Purkinje cell (primary cell): Measurements from ENCODE around the gene JAK3. TPM values are rescaled to one million over a fixed set of nuclear protein-coding genes. Genes with fewer than 3 reads are reported as not detected.

ENCODE experiments used
- polyA plus RNA-seq: library from polyadenylated mRNA; unstranded; fragments of >200 nt; fragmentation: Nextera tagmentation; gene quantifications from 2 replicates; pipeline ENCODE4 v1.2.1, GENCODE V29; 2014

Gene JAK3
- 0.19 TPM in 1 of 2 replicates, not detected in the other for polyA plus RNA-seq

DNA sequence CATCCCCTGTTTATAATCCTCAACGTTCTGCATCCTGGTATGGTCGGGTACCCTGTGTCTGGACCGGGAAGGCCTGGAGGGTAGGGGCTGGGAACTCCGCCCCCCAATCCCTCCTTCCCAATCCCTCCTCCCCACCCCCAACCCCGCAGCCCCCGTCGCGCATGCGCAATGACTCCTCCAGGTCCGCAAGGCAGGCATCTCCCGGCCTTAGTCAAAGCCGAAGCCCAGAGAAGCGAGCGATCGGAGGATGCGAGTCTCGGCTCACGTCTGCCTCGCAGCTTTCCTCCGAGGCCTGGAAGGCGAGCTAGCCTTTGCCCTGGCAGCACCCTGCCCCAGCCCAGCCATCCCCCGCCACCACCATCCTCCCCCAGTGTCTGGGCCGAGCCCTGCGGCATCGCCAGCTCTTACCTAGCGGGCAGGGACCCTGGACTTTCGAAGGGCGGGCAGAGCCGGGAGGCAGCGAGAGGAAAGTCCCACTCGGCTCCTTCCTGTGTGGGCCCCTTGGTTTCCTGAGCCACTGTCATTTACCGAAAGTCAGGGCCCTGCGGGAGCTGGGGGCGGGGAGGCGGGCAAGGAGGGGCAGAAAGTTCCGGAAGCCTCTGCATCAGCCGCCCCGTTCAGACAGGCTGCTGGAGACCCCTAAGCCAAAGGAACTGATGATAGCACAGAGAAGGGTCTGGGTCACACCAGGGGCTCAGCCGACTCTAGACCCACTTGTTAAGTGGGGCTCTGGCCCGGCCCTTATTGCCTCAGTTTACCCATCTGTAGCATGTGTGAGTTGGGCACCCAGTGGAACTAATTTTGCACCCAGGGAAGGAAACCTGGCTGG lies at the start of gene JAK3:
TSS of gene JAK3 (minus strand) at position 445 of the 829 bp plus-strand sequence. CDS start 3,565 bp downstream, outside the sequence.

DNA sequence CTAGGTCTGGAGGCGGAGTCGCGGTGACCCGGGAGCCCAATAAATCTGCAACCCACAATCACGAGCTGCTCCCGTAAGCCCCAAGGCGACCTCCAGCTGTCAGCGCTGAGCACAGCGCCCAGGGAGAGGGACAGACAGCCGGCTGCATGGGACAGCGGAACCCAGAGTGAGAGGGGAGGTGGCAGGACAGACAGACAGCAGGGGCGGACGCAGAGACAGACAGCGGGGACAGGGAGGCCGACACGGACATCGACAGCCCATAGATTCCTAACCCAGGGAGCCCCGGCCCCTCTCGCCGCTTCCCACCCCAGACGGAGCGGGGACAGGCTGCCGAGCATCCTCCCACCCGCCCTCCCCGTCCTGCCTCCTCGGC lies 24.1 kb upstream of the JAK3 start, which contains the start of gene SLC5A5:
TSS of gene SLC5A5 (plus strand) at position 68 of the 373 bp plus-strand sequence. CDS start 375 bp downstream, outside the sequence.

DNA sequence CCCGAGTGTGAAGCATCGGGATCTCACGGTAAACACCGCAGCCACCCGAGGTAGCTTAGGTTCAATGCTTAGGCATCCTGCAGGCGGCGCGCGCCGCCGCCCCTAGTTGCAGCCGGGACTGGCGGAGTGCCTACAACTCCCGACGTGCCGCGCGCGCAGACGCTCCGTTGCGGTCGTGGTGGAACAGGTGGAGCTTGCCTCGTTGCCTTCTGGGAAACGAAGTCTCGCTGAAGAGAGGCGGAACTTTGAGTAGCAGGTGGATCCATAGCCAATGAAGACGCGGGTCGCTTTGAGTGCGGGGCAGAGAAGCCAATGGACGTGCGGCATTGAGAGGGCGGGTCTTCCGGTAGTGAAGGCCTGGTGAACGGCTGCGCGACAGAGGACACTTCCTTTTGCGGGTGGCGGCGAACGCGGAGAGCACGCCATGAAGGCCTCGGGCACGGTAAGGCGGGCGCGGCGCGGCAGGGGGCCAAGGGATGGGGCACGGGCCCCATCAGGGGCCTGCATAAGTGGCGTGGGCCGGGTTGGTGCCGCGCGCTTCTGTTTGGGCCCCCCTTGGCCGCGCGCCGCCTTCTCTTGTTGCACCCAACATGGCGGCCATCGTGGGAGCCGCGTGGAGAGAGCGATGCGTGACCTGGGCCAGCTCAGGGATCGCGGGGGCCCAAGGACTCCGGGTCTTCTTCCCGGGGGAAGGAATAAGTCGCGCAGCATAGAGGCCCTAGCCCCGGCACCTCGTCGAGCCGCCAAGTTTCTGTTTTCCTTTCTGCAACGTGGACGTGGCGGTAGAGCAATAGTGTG lies 11.9 kb upstream of the JAK3 start, which contains the start of gene RPL18A:
TSS of gene RPL18A (plus strand) at position 378 of the 798 bp plus-strand sequence. CDS start at position 425, 47 bp downstream.

DNA sequence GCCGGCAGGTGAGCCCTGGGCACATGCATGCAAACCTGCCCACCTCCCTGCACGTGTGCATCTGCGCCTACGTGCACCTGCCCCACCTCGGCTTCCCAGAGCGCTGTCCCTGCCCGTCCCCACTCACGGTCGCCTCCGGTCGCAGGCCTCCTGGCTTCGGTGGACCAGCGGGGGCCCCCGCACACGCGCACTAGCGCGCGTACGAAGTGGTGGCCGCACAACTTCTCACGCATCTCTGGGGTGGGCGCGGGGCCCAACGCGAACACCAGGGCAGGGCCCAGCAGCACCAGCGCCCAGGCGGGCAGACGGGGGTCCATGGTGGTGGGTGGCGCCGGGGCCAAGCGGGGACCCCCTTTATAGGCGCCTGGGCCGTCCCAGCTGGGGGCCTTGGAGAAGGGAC lies 26.6 kb downstream of the JAK3 start, which contains the start of gene INSL3:
TSS of gene INSL3 (minus strand) at position 330 of the 400 bp plus-strand sequence. CDS start at position 317, 13 bp downstream.

DNA sequence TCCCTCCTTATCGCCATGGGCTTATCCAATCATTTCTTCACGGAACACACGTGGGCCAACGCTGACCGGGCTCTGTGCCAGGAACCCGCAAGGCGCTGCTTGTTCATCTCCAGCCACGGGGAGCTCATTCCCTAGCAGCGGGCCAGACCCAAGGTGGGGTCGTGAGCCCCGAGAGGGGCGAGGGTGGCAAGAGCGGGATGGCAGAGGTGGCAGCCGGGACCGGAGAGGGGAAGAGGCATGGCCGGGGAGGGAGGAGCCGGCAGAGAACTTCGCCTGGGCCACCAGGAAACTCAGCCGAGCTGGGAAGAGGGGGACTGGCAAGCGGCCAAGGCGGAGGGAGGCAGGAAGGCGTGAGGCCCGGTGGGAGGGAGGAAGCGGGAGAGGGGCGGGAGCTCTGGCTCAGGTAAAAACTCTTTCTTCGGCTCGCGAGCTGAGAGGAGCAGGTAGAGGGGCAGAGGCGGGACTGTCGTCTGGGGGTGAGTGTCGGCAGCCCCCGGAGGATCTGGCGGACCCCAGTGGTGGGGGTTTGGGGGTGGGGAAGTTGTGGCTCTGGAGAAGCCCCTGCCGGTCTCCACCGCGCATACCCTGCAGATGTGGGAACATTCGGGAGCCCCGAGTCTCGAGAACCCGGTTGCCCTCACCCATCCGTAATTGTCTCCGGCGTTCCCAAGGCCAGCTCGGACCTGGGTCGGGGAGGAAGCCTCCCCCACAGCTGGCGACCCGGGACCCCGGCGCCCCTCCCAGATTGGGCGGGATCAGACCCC lies 52.9 kb downstream of the JAK3 start, which contains the start of gene B3GNT3:
TSS of gene B3GNT3 (plus strand) at position 408 of the 764 bp plus-strand sequence. CDS start 12,670 bp downstream, outside the sequence.

Other genes starting within 250 kb of the JAK3 start
- 3.8 and 6.4 TPM in 2 replicates for gene UNC13A, start 159.6 kb downstream of the JAK3 start, polyA plus RNA-seq
- gene MAP1S, start 128.5 kb downstream of the JAK3 start, polyA plus RNA-seq = 13.4 and 20.0 TPM in 2 replicates
- gene FCHO1, start 96.5 kb downstream of the JAK3 start, polyA plus RNA-seq = 0.10 TPM in 1 of 2 replicates, not detected in the other
- gene B3GNT3, start 52.8 kb downstream of the JAK3 start, polyA plus RNA-seq = not detected in 2 replicates
- gene INSL3, start 26.5 kb downstream of the JAK3 start, polyA plus RNA-seq = not detected in 2 replicates
- gene RPL18A, start 11.9 kb upstream of the JAK3 start, polyA plus RNA-seq = 279 and 299 TPM in 2 replicates
- not detected in 2 replicates for gene SLC5A5, start 24.0 kb upstream of the JAK3 start, polyA plus RNA-seq
- 9.3 and 16.0 TPM in 2 replicates for gene CCDC124, start 85.0 kb upstream of the JAK3 start, polyA plus RNA-seq
- 2.1 and 4.3 TPM in 2 replicates for gene KCNN1, start 119.1 kb upstream of the JAK3 start, polyA plus RNA-seq
- 0.15 and 0.99 TPM in 2 replicates for gene ARRDC2, start 160.2 kb upstream of the JAK3 start, polyA plus RNA-seq
- not detected in 2 replicates for gene IL12RB1, start 239.0 kb upstream of the JAK3 start, polyA plus RNA-seq
- gene MAST3, start 249.8 kb upstream of the JAK3 start, polyA plus RNA-seq = 0.20 and 7.9 TPM in 2 replicates